Activated CD4-positive, alpha-beta T cell treated with anti-CD3 and anti-CD28 coated beads, Interleukin-2, amount 50 U/mL, for 1 hour (primary cell): ENCODE results near the gene CAMTA1.

Experiments used
- DNase-seq: peaks from one replicate; pipeline ENCODE4 v3.0.0-alpha.2; 2020

Gene CAMTA1

GRCh38 chr1:7448986-7449385, 663.7 kb downstream of the CAMTA1 start:
- no peak for DNase-seq

GRCh38 chr1:7449750-7450149, 664.5 kb downstream of the CAMTA1 start:
- DNase-seq, result no peak

GRCh38 chr1:7450838-7451237, 665.6 kb downstream of the CAMTA1 start:
- no peak for DNase-seq

- no peak for DNase-seq
These were observed 667.8 kb downstream of the CAMTA1 start for GRCh38 chr1:7453038-7453437.

GRCh38 chr1:7454052-7454815, 669.0 kb downstream of the CAMTA1 start:
- no peak for DNase-seq

- DNase-seq, result no peak
These were observed 669.9 kb downstream of the CAMTA1 start for GRCh38 chr1:7454895-7455784.

GRCh38 chr1:7455796-7456721, 670.8 kb downstream of the CAMTA1 start:
- DNase-seq, result no peak

- no peak for DNase-seq
These were observed 671.4 kb downstream of the CAMTA1 start for GRCh38 chr1:7456722-7457082.

GRCh38 chr1:7457811-7458210, 672.6 kb downstream of the CAMTA1 start:
- DNase-seq, result no peak

- DNase-seq, result no peak
These were observed 673.7 kb downstream of the CAMTA1 start for GRCh38 chr1:7458946-7459345.

- no peak for DNase-seq
These were observed 674.7 kb downstream of the CAMTA1 start for GRCh38 chr1:7459914-7460313.

GRCh38 chr1:7460807-7461206, 675.6 kb downstream of the CAMTA1 start:
- no peak for DNase-seq

GRCh38 chr1:7462617-7463016, 677.4 kb downstream of the CAMTA1 start:
- no peak for DNase-seq

- no peak for DNase-seq
These were observed 678.3 kb downstream of the CAMTA1 start for GRCh38 chr1:7463526-7463925.

GRCh38 chr1:7464736-7465135, 679.5 kb downstream of the CAMTA1 start:
- DNase-seq, result no peak

GRCh38 chr1:7467476-7468175, 682.4 kb downstream of the CAMTA1 start:
- DNase-seq, result no peak

- no peak for DNase-seq
These were observed 683.0 kb downstream of the CAMTA1 start for GRCh38 chr1:7468248-7468647.

- no peak for DNase-seq
These were observed 684.1 kb downstream of the CAMTA1 start for GRCh38 chr1:7469255-7469938.

- no peak for DNase-seq
These were observed 685.8 kb downstream of the CAMTA1 start for GRCh38 chr1:7470904-7471638.

- no peak for DNase-seq
These were observed 686.6 kb downstream of the CAMTA1 start for GRCh38 chr1:7471836-7472235.
